Brain microvascular endothelial cell (primary cell): ENCODE data around the gene OR52H1.
A peak's percentile ranks its signal among the peaks of the same experiment; 100 is the strongest.

Experiments
- DNase-seq: peaks from one replicate; pipeline ENCODE4 v3.0.0-alpha.2; 2020
- H3K27ac ChIP-seq: fragments of 250-450 bp; sonication (Bioruptor Pico); 2 replicates; pipeline ENCODE4 v1.5.1; 2020; ENCODE audit warnings: mild to moderate bottlenecking, moderate library complexity
- H3K27me3 ChIP-seq: fragments of 250-450 bp; sonication (Bioruptor Pico); replicated peaks from 2 replicates; pipeline ENCODE4 v1.5.1; 2020; ENCODE audit warnings: mild to moderate bottlenecking
- H3K36me3 ChIP-seq: fragments of 250-450 bp; sonication (Bioruptor Pico); replicated peaks from 2 replicates; pipeline ENCODE4 v1.5.1; 2020; ENCODE audit warnings: mild to moderate bottlenecking
- H3K4me3 ChIP-seq: 2 replicates; pipeline ENCODE4 v1.5.1; 2011; ENCODE audit warnings: low read depth, mild to moderate bottlenecking, control low read depth, low read length, moderate library complexity
- in situ Hi-C: cut with HindIII; loops from 2 replicates; pipeline ENCODE4 v1.10.0; 2017; ENCODE audit warnings: low sequenced_read_pairs, low pct_ligation_motif_present
- TF ChIP-seq, protein P1 (sequence below): IDR thresholded peaks from 2 replicates; pipeline ENCODE4 v1.5.1; 2011; ENCODE audit warnings: low read depth, mild to moderate bottlenecking, moderate library complexity, low read length, control low read depth, inconsistent platforms; ENCODE audit errors: missing control alignments

OR52H1 gene

DNA sequence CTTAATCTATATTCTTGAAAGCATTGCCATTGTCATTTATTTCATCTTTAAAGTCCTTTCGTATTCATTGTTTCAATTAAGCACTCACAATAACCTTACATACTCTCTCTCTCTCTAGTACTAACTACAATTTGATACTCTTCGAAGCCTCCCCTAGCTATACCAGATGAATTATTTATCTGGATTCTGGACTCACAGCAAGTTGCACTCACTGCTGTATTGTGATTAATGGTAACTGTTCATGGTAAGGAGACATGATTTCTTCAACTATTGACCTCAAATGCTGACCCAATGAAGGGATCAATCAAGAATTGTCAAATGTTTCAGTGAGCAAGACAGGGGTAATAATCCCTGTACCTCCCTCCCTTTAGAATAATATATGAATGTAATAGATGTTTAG is 26.3 kb upstream of the OR52H1 start:
- in situ Hi-C loops, result loop anchor here (25.0 kb wide), 1 partner anchor 113 kb away; the partner anchor contains the start of genes TRIM22 and TRIM5
- TF ChIP-seq, protein P1, sequence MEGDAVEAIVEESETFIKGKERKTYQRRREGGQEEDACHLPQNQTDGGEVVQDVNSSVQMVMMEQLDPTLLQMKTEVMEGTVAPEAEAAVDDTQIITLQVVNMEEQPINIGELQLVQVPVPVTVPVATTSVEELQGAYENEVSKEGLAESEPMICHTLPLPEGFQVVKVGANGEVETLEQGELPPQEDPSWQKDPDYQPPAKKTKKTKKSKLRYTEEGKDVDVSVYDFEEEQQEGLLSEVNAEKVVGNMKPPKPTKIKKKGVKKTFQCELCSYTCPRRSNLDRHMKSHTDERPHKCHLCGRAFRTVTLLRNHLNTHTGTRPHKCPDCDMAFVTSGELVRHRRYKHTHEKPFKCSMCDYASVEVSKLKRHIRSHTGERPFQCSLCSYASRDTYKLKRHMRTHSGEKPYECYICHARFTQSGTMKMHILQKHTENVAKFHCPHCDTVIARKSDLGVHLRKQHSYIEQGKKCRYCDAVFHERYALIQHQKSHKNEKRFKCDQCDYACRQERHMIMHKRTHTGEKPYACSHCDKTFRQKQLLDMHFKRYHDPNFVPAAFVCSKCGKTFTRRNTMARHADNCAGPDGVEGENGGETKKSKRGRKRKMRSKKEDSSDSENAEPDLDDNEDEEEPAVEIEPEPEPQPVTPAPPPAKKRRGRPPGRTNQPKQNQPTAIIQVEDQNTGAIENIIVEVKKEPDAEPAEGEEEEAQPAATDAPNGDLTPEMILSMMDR, result no peak
- no peak overlapping the region for H3K27ac ChIP-seq
- no peak overlapping the region for H3K4me3 ChIP-seq
- no peaks in the 10 kb centered on the region for H3K36me3 ChIP-seq
- H3K27me3 ChIP-seq, result no peaks in the 10 kb centered on the region
- no peak for DNase-seq

DNA sequence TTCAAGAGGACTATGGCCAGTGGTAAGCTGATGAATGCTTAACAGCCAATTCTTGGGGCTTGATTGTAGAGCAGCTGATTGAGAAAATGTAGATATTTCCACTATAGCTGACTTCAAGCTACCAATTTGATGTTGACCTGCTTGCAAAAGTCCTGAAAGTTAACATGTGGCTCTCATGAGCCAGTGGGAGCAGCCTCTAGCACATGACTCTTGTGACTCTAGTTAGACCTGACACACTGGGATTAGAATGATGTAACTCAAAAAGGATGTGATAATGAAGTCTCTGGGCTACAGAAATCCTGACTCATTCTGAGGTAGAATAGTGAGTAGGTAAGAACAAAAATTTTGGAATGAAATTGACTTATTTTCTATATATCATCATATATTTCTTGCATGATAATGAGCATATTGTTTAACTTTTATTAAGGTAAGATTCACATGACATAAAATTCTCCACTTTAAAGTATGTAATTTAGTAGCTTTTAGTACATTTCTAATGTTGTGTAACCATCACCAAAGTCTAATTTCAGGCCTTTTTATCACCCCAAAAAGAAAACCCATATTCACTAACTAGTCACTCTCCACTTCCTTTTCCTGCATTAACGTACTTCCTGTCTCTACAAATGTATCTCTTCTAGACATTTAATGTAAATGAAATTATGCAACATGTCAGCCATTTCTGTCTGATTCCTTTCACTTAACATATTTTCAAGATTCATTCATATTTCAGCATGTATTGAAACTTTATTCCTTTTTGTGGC is 16.1 kb upstream of the OR52H1 start:
- Histone ChIP-seq H3K27me3 (no peaks in the 10 kb centered on the region), H3K36me3 (no peaks in the 10 kb centered on the region), H3K27ac (no peak overlapping the region), H3K4me3 (no peak overlapping the region)
- TF ChIP-seq, protein P1, result no peak
- DNase-seq, result peak; percentile 10
- in situ Hi-C loops, result no loop called here

DNA sequence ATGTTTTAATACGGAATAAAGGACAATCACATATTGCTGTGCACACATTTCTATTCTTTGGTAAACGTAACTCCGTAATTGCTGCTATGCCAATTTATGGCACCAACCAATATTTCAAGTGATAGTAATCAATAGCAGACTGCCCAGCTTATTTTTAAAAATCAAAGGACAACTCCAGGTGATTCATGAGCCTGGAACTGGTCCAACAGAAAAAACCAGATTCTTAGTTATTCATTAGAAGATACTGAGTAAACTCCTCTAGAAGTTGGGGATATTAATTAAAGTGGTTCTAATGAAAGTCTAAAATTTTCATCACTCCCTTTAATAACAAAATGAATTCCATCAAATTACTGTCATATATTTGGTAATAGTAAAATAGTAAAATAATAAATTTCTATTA is 9.4 kb upstream of the OR52H1 start:
- in situ Hi-C loops, result no loop called here
- TF ChIP-seq, protein P1, result no peak
- no peak overlapping the region for H3K4me3 ChIP-seq

DNA sequence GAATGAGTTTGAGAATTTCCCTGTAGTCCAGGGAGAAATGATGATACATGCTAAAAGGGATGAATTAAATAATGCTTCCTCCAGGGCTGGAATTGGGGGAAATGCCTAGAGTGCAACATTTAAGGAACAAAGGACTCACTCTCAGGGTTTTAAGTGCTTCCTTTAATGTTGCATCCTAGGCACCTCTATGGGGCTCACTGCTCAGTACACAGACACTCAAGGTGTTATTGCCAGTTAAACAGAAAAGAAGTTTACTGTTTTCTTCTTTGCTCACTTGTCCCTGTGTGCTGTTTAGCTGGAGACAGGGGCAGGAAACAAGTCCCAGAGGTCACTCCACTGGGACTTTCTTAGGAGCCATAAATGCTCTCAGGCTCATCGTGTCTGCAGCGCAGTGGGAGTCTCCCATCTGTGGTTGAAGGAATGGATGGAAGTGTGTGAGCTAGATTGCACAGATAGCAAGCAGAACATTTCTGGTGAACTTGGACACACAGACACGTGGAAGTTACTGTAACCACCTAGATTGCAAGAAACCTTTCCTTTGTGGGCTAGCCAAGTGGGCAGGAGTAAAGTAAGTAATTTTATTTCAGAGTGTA is 8.4 kb upstream of the OR52H1 start:
- no peak overlapping the region for H3K27ac ChIP-seq
- no peaks in the 10 kb centered on the region for H3K27me3 ChIP-seq
- TF ChIP-seq, protein P1, result no peak
- no peak overlapping the region for H3K4me3 ChIP-seq
- no peaks in the 10 kb centered on the region for H3K36me3 ChIP-seq
- DNase-seq, result no peak
- in situ Hi-C loops, result no loop called here

More for the DNA sequence above, 9.4 kb upstream of the OR52H1 start:
- Histone ChIP-seq H3K36me3 (no peaks in the 10 kb centered on the region), H3K27ac (no peak overlapping the region), H3K27me3 (no peaks in the 10 kb centered on the region)
- DNase-seq, result no peak

DNA sequence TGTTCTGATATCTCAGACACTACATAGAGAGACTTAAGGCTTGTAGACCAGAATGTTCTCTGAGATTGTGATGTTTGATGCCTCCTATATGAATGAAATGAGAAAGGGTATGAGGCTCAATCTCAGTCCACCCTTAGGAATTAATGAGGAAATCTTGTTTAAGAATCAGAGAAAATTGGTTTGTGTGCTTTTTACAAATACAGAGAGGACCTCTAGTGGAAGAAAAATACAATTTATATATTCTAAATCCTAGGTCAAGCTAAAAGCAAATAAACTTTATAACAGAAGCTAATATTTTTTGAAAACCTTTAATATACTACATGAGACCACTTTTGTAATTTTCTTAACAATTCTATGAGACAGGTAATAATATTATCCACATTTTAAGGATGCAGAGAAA is 5.0 kb upstream of the OR52H1 start:
- TF ChIP-seq, protein P1, result no peak
- no peaks in the 10 kb centered on the region for H3K36me3 ChIP-seq
- H3K4me3 ChIP-seq, result no peak overlapping the region
- no peak overlapping the region for H3K27ac ChIP-seq
- no peak for DNase-seq
- H3K27me3 ChIP-seq, result no peaks in the 10 kb centered on the region
- in situ Hi-C loops, result no loop called here
